ENCODE results near the gene KLC1. TPM values are rescaled to one million over a fixed set of nuclear protein-coding genes. Genes with fewer than 3 reads are reported as not detected.

KLC1 gene
- total RNA-seq, 1 donor from 2014 or later: 80.3 TPM

DNA sequence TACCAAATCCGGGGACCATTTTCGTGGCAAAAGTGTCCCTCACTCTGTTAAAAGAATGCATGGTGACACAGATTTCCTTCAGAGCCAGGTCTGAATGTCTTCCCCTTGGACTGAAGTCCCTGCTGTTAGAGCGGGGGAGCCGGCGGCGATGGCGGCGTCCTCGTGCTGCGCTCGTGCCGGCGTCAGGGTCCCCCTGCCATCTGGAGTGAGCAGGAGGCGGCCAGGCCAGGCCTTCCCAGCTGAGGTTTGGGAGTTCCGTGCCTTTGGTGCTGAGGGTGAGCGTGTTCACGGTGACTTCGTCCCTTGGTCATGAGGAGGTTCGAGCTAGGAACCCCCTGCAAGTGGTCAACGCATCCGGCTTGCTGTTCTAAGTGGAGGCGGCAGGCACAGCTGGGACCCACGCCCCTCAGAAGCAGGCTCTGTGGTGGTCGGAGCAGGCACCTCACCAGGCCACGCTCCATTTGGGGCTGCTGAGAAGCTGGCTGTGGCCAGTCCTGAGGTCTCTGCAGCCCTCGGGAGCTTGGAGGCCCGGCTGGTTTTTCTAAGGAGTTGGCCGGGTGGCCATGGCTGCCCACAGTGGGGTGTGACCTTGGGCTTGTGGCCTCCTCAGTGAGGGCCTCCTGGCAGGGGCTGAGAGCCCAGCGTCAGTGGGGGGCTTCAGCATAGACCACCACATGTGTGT, 96.1 kb downstream of the KLC1 start:
- ATAC-seq: no peak

DNA sequence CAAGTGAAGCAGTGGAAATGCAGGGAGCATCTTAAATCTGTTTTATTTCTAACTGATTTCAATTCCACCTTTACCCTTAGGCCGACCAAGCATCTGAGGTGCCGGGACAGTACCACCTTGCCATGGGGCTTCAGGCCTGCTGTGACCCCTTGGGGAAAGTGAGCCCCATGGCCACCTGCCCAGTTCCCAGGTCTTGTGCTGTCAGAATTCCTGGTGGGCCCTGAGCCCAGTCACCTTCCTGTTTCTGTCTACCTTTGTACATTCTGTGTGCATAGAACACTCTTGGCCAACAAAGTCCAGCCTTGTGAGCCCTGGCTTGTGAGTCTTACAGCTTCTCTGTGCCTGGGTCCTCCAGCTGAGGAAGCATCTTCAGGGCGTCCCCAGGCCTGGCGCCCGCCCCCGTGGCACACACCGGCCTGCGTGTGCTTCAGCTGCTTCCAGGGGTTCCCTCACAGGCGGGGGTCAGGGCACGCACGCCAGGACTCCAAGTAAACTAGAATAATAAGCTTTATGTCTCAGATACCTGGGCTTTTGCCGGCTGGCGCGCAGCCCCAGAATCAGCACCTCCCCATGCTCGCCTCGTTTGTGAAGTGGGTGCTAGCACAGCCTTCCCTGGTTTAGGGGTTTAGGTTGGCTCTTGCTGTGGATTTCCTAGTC, 96.9 kb downstream of the KLC1 start:
- ATAC-seq: no peak

DNA sequence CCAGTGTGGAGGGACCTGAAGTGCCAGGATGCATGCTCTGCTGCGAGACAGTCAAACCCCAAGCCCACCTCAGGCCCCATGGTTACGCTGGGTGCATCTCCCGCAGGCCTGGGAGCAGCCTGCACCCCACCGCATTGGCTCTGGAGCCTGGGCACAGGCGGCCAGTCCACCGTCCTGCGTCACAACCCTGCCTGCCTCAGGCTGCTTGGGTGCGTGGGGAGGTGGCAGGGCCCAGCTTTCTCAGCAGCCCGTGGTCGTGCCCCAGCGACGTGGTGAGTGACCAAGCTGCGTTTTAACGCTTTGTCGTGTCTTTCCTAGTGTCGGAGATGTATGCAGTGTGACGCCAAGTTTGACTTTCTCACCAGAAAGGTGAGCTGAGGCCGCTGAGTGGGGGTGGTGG, 97.5 kb downstream of the KLC1 start:
- ATAC-seq: no peak

DNA sequence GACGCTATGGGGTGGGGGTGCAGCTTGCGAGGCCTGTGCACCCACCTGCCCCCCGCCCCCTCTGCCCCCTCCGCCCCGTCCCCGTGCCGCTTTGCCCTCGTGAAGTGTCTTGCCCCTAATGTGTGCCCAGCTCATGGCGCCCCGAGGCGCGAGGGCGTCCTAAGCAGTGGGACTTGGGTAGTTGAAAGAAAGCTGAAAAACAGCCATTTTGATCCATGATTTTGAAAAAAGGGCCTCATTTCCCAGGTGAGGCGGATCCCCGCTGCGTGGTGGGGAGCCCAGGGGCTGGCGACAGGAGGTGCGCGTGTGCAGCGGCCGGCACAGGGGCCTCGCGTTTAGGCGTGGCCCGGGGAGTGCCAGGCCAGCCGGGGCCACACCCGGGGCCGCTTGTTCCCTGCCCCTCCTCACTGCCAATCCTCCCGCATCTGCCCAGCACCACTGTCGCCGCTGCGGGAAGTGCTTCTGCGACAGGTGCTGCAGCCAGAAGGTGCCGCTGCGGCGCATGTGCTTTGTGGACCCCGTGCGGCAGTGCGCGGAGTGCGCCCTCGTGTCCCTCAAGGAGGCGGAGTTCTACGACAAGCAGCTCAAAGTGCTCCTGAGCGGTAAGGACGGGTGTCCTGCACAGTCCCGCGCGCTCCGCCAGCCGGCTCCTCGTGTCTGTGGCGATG, 98.4 kb downstream of the KLC1 start:
- no peak for ATAC-seq

DNA sequence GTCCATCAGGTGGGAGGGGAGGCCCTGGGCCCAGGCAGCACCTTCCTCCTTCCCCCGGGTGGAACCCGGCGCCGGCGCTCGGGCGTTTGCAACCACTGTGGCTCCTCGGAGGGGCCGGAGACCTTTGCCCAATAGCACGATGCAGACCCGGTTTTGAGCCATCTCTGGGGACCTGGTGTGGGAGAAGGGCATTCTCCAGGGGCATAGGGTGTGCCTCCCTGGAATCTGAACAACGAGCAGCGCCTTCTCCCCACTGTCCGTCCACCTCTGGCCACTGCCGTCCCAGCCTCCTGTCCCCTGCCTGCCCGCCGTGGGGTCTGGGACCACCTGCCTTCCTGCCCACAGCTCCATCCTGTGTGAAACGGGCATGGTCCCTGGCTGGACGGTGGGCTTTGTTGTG, 99.1 kb downstream of the KLC1 start:
- no peak for ATAC-seq

DNA sequence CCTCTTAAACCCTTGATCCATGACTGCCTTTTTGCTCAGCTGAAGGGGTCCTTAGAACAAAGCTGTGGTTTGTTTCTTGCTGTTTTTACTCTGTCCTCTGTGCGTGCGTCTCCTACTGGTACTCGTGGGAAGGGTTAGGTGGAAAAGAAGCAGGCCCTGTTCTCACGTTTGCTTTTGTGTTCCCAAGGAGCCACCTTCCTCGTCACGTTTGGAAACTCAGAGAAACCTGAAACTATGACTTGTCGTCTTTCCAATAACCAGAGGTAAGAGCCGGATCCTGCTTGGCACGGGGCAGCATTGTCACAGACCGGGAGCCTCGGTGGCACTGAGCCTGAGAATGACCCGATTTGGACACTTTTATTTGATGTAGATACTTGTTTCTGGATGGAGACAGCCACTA, 99.7 kb downstream of the KLC1 start:
- peak; percentile 1 for ATAC-seq

DNA sequence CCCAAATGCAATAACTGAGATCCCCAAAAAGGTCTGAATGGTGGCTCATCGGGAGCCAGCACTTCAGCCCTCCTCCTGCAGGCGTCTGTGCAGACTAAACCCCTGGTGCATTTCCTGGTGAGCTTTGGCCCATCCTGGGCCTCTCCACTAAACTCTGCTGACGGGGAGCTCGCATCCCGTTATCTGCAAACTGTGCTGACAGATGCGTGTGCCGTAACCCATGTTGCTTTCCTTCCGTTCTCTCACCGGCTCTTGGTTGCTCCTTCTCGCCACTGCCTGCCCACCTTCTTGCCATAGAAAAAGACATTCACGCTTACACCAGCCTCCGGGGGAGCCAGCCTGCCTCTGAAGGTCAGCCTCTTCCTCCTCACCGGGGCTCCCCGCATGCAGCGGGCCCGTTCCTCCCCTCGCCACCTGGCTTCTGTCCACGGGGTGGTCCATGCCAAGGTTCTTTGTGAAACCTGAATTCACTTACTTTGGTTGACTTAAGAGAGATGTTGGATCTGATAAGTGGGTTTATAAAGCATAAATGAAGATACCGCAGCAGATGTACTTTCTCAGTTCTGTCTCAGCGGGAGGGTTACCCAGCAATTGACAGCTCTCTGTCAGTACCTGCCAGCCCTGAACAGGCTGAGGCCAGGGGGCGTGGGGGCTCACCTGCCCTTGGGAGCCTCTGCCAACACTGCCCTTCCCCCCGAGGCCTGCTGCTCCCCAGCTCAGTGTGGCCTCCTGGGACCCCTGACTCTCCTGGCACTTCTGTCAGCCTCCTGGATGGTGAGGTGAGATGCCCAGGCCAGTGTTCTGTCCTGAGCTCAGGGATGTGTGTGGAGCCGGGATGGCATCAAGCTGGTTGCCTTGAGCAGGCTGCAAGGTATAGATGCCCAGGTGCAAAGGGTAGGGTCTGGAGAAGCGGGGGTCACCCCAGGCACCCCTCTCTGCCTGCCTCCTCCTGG, 100.8 kb downstream of the KLC1 start:
- ATAC-seq: peak; percentile 44

DNA sequence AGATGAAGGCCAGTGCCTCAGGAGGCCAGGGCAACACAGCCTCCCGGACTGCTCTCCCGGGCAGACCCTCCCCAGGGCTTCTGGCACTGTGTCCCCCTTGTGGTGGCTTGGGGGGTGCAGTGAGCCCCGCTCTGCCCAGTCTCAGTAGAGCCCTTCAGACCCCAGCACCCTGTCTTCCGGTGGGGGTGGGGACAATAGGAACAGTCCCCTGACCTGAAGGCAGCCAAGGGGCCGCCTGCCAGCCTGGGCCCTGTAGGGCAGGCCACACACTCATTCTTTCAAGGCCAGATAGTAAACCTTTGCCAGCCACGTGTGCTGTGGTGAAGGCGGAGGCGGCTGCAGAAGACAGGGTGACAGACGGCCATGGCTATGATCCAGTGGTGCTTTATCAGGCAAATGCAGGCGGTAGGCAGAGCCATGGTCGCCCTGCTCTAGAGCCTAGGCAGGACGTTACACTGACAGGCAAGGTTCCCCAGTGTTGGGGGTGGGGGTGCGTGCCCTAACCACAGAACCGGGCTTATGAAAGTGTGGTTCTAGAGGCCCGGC, 101.6 kb downstream of the KLC1 start:
- ATAC-seq: peak; percentile 7

DNA sequence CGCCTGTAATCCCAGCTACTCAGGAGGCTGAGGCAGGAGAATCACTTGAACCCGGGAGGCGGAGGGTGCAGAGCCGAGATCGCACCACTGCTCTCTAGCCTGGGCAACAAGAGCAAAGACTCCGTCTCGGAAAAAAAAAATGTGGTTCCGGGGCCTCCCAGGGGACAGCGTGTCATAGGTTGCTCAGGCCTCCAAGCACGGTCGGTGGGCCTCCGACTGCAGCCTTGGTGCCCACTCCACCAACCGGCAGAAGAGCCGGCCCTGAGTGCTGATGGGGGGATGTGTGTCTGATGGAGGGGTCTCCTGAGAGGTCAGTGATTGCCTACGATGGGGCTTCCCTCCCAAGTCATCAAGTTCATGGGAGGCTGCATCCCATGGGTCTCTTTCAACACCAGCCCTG, 102.5 kb downstream of the KLC1 start:
- no peak for ATAC-seq

DNA sequence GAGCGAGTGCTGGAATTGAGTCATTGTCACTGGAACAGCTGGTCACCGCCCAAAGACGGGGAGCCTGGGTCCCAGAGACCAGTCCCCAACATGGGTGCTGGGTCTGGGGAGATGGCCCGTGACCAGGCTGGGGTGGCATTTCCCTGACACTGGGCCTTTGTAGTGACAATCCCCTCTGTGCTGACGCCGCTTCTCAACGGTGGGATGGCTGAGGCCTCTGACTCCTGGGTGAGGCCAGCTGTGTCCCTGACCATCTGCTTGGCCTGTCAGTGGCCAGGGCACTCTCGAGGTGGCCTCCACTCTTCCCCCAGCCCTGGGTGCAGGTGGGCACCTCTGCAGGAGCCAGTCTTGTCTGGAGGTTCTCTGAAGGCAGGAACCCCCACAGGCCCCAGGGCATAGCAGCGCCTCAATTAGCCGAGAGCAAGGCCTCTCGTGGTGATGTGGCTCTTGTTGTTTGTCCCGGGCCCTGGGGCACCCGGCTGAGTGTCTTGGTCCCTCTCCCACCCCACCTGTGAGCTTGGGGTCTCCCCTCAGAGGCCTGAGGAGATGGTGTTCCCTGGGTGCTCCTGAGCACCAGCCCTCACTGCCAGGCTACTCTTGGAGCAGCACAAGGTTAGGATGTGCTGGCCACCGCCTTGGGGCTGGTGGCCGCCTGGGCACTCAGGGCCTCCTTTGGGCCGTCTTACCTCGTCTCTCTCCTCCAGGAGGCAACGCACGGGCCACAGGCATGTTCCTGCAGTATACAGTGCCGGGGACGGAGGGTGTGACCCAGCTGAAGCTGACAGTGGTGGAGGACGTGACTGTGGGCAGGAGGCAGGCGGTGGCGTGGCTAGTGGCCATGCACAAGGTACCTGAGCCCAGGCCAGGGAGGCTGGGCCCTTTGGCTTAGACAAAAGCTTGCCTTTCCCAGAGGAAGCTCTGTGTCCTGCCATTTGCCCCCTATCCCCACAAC, 103.2 kb downstream of the KLC1 start:
- ATAC-seq: no peak

DNA sequence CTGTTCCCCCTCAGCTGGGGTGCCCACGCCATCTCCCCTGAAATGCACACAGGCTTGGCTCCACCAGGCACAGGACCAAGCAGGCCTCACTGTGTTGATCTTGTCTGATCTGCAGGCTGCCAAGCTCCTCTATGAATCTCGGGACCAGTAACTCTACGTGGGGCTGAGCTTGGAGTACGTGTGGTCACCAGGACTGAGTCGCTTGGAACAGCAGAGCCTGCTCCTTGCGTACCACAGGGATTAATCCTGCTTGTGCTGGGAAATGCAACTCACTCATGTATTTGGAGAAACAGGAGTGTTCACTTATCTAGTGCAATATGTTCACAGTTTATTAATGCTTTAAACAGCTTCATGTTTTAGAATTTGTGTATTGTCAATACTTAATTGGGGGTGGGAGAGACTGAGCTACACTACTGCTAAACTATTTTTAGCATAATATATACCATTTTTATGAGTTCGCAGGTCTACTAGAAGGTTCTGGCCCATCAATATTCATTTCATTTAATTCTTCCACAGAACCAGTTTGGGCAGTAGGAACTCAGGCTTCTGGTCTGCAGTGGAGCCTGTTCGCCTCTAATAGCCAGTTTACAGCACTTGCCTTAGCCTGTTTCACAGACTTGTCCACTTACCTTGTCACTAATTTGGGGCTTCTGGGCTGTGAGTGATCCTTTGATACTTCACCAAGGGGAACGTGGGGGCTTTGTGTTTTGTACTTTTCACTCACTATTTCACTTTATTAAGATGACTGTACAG, 104.0 kb downstream of the KLC1 start:
- ATAC-seq: no peak

DNA sequence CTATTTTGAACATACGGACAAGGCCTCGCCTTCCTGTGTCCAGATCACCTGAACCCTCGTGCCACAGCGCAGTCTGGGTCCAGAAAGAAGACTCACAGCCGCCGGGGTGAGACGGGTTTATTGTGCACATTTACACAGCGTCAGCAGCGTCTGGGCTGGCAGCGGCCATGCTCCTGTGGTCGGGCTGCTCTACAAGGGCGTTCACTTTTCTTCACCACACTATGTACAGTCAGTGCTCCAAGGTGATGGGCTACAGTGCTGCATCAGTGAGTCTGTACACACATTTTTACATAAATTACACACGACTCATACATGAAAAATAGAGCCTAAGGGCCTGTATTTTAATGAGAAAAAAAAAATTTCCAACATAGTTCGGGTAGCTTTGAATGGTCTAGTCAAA, 104.6 kb downstream of the KLC1 start:
- ATAC-seq: no peak

DNA sequence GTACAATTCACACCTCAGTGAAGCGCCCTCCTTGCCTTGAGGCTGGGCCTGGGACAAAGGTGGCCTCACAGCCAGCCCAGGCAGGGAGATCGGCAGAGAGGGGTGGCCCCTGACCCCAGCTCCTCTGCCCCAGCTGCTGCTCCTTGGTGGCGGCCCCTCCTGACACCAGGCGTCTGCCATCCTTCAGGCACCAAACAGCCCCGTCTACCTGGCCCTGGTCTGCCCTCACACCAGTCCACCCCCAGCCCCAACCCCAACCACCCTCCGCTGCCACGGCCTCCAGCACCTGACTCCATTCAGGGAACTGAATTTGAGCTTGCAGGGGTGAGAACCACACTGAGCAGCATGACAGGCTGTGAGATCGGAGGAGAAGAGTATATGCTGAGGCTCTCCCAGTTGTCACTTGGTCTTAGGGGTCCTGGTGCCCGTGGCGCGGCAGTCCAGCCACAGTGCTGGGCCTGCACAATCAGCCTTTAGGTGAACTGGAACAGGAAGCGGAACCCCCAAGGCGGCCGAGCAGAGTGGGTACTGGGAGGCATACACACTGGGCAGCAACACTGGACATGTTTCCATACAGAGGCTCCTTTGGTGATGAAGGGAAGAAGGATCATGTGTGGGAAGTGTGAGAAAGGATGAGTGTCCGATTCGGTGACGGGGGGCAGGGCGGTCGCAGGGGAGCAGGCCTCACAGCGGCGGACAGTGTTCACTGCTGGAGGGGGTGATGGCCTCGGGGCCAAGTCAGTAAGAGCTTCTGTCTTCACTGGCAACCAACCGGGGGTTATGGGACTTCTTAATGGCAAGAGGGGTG, 105.3 kb downstream of the KLC1 start:
- no peak for ATAC-seq

DNA sequence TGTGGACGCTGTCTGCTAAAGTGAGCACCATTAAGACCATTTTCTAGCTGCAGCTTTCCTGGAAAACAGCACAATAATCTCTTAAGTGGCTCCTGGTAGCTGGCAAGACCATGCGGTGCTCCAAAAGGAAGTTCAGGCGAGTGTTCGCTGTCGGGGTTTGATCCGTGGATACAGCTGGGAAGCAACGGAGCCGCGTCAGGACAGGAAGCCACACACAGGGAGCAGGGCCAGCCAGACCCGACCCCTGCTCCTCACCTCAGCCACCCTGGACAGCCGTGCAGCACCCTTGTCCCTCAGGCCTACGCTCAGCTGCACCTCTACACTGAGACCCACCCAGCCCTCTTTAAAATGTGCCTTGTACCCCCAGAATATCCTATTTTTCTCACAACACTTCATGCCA, 106.0 kb downstream of the KLC1 start:
- no peak for ATAC-seq

DNA sequence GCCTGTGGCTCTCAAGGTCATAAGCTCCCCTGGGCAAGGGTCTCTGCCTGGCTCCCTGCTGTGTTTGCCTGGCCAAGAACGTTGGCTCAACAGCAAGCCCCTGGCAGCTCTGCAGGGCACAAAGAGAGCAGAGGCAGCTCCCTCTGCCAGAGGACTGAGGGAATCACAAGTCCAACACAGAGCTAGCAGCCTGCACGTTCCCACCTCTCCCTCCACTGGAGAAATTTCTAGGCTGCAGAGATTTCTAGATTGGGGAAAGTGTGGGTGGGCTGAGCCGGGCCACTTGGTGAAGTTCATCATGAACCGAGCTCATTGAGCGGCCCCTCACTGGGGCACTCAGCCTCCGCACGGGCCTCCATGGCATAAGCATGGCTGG, 106.4 kb downstream of the KLC1 start:
- no peak for ATAC-seq

DNA sequence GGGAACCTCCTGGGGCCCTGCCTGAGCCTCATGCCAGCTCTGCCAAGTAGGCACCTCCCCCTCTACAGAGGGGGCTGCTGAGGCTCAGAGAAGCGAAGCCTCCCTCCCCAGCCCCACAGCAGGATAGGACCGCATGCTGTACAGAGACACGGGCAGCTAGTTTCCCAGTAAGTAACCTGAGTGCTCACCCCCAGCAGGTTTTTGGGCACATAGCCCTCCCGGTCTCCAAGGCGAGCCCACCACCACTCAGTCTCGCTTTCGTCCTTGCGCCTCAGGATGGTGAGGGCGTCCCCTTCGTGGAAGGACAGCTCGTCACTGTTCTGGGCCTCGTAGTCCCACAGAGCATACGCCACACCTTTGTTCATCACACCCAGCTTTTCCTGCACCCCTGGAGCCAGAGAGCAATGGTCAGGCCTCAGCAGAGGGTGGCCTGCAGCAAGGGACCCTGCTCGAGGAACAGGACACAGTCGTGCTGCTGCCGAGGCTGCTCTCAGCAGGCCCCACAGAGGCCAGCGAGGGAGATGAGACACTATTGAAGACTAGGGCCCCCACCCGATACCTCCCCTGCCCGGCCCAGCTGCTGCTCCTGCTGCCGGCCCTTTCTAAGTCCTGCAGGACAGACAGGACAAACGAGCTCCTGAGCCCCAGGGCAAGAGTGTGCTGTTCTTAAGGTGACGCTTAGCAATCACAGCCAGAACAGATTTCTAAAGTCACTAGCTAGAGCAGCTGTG, 107.0 kb downstream of the KLC1 start:
- peak; percentile 76 for ATAC-seq

DNA sequence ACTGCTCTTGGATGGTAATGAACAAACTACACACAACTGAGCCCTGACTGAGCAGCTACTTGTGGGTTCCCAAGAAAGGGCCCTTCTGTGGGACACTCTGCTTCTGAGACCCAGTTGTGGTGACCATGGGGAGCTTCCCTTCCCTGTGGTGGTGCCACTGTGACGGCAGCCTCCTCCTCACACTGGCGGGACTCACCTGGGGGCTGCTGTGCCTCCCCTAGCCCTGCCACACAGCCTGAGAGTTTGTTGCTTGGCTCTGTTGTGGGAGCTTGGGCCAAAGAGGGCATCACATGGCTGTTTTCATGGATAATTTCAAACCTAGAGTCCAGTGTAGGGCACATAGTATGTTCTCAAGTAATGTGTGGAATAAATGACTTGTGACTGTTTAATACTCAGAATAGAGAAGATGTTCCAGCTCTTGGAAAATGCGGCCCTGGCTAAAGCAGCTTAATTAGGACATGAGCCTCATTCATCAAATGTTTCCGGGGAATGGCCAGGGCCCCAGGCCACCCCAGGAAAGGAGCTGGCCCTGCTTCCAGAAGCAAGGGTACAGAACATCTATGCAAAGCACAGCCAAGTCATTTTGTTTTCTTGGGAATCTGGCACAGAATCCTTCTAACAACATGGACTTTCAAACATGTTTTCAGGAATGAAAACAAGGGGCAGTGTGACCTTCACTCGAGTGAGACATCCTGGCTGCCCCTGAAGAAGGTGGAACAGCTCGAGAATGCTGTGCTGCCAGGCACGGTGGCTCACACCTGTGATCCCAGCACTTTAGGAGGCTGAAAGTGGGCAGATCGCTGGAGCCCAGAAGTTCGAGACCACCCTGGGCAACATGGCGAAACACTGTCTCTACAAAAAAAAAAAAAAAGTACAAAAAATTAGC, 107.8 kb downstream of the KLC1 start:
- ATAC-seq: no peak

DNA sequence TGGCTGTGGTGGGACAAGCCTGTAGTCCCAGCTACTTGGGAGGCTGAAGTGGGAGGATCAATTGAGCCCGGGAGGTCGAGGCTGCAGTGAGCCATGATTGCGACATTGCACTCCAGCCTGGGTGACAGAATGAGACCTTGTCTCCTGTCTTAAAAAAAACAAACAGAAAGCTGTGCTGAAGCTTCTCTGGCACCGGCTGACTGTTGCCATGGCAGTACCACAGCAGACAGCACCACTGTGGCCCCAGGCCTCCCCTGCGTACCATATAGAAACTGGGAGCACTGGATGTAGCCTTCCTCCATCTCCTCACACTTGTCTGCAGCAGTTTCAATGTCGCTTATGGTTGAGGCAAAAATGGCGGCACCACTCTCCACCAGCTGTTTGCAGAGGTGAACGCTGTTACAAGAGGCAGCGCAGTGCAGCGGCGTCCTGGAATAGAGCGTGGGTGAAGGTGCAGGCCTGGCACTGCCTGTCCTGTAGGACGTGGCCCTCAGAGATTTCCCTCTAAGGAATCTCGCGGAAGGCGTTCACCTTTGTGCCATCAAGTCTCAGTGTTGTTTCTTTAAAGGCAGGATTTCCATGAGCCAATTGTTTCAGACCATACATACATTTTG, 108.5 kb downstream of the KLC1 start:
- ATAC-seq: no peak
